HG03280 (cell line): ENCODE data around the gene ESF1.
A peak's percentile ranks its signal among the peaks of the same experiment; 100 is the strongest.
"Not testable (repeated sequence)": the region's sequence is repeated elsewhere in the genome, so short reads cannot be mapped to it uniquely, and the experiment has no call there.

Experiments
- ATAC-seq: cut with Tn5 transposase; IDR thresholded peaks from one replicate; pipeline ENCODE4 v1.9.1; 2021; ENCODE audit warnings: mild to moderate bottlenecking, moderate library complexity; ENCODE audit not compliant: unreplicated experiment

ESF1 gene

DNA sequence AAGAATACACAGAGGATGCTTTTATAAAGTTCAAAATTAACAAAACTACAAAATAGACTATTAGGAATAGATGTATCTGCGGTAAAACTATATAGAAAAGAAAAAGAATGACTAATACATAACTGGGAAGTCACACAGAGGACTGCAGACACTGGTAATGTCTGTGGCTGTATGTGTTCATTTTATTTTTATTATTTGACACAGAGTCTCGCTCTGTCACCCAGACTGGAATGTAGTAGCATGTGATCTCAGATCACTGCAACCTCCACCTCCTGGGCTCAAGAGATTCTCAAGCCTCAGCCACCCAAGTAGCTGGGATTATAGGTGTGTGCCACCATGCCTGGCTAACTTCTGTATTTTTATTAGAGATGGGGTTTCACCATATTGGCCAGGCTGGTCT, 38.9 kb downstream of the ESF1 start:
- ATAC-seq, result no peak

DNA sequence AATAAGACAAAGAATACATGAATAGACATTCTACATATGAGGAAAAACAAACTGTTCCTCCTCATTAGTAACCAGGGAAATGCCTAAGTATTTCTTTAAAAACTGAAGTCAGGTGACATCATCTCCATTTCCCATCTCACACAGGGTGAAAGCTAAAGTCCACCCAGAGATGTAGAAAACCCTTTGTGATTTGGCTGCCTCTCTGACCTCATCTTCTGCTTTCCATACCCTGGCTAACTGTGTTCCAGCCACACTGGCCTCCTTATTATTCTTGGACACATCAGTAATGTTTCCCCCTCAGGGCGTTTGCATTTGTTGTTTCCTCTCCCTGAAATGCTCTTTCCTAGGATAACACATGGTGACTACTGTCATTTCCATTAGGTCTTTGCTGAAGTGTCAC, 40.4 kb downstream of the ESF1 start:
- no peak for ATAC-seq

DNA sequence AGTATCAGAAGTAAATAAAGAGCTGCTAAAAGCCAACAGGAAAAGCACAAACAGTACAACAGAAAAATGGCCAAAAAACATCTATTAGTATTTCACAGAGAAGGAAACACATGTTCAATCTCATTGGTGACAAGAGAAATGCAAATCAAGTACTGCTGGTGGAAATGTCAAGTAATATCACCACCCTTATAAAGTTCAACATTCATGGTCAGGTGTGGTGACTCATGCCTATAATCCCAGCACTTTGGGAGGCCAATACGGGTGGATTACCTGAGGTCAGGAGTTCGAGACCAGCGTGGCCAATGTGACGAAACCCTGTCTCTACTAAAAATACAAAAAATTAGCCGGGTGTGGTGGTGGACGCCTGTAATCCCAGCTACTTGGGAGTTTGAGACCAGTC, 42.8 kb downstream of the ESF1 start:
- ATAC-seq, result no peak

DNA sequence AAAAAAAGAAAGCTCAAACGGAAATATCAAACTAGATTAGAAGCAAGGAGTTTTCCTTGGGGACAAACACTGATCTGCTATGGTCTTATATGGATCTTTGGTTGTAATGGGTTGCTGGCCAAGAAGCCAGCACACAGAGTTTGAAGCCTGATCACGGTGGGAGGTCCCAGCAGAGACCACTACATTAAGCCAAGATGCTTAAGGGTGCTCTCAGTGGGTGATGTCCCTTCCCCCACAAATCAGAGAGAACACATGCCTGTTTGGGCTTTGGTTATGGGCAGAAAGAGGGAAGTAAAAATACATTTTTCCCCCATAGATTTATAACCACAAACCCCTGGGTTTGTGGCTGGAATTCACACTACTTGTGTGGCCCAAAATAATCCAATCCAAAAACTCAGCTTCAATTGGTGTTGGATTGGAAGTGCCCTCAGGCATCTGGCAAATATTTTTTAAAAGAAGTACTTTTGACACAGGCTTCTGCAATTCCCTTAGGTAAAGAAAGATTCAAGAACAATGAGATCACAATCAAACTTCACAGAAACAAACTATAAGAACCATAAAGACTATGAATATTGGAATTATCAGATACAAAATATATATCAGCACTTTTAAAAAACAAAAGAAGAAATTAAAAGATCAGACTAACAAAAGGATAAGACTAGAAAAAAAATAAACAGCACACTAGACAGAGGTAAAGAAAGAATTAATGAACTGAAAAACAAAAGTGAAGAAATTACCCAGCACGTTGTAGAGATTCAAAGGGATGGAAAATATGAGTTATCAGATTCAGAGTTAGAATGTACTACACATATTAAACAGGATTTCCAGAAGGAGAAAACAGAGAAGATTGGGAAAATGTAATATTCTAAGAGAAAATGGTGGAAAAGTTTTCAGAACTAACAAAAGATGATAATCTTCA, 44.7 kb downstream of the ESF1 start:
- no peak for ATAC-seq

DNA sequence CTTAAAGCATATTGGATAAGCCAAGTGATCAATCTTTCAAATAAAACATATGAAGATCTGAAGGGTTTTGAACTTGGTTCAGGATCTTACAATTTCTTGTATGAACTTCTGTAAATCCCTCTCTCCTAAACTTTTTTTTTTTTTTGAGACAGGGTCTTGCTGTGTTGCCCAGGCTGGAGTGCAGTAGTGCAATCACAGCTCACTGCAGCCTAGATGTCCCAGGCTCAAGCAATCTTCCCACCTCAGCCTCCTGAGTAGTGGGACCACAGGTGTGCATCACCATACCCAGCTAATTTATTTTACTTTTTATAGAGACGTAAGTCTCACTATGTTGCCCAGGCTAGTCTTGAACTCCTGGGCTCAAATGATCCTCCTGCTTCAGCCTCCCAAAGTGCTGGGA, 46.5 kb downstream of the ESF1 start:
- ATAC-seq, result not testable (repeated sequence)

DNA sequence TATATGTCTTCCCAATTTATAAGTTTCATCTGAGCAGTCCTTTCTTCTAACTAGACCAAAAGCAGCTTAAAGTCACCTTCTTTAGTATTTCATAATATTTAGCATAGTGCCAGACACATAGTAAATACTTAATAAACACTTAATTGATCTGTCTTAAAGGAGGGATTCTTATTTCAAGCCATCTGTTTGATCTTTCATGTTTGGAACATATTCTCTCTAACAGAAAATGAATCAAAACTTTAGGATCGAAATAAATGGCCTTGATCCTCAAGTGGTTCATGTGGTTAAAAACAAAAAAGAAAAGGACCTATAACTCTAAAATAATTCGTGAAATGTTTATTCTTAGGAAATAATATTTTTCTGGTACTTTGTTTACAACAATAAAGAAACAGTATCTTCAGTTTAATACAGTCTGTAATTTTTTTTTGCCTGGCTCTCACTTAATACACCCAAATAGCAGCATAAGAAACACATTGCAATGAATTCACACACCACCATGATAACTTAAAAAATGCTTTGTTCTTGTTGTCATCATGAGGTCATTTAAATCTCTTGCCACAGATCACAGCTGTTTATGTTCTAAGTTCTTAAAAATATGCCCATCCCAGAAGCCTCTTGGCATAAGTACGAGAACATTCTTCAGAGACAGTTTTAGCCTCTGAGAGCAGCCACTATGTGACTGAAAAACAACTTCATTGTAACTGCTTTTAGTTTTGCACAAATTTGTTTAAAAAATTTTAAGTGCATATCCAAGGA, 48.1 kb downstream of the ESF1 start:
- ATAC-seq, result no peak

DNA sequence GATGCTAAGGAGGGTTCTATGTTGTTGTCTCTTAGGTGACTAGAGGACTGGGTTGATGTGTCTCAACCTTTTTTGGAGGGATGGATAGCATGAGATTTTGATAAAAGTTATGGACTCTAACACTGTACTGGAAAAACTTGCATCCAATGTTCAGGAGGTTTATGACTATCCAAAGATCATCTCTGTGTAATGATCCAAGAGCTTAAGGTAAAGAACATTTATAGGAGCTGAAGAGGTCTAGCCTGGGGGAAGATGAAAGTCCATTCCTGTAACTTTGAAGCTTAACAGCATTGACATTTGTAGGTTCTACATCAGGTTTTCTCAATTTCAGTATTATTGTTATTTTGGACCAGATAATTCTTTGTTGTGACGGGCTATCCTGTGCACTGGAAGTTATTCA, 48.9 kb downstream of the ESF1 start:
- no peak for ATAC-seq

DNA sequence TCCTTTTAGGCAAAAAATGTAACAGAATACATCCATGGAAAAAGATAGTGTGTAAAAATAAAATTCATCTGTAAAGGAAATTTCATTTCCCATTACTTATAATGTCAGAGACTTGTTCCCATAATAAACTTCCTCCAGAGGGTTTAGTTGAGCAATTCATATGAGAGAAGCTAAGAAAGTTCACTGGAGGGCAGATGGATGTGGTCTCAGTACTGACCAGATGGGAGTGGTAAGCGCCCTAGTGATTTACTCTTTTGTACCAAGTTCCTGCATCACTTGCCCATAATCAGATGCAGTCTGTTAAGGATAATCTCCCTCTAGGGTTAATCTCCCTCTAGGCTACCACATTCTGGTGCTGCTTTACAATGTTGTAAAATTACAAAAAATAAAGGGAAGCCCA, 61.7 kb downstream of the ESF1 start:
- no peak for ATAC-seq

DNA sequence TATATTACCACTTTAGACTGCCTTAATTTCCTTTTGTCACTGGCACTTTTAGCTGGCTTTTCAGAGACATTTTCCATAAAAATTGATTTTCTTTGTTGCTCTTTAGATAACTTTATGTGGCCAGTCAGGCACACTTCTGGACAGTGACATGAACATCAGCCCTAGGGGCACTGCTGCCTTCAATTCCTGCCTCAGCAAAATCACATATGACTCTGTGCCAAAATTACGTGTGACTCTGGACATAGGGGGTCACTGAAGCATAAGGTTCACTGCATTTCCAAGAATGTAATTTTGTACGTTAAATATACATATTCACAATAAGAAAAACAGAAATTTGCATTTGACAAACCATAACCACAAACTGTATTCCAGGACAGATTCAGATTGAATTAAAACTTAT, 66.5 kb downstream of the ESF1 start:
- peak; percentile 45 for ATAC-seq

DNA sequence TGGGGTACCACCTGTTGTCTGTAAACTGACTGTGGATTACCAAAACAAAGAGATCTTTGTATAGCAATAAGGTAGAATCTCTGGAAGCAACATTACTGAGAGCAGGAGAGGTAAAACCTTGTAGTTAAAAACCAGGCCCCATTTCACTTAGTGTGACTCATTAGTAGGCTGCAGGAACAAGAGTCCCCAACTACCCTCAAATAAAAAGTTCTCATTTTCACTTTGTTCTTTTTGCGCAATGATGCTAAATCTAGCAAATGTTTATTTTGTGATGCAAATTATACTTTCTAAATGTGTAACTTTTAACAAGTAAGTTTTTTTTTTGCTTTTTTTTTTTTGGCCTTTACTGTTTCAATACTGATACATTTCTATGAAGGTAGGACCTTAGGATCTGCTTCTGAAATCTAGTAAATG, 67.1 kb downstream of the ESF1 start:
- peak; percentile 92 for ATAC-seq

DNA sequence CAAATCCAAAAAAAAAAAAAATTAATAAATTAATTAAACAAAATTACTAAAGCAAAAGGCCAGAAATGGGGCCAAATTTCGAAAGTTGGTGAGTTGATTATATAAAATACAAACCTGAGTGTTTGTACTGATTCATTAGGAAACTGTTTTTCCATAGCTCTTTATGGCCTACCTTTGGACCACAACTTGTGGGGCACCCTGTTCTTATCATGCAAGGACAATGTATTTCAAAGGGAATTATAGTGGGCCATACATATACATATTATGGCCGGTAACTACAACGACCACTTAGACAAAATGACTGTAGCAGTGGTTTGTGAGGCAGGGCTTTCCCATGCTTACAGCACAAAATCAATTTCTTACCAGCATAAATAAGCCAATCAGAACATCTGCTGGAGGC, 69.5 kb downstream of the ESF1 start:
- ATAC-seq, result no peak

DNA sequence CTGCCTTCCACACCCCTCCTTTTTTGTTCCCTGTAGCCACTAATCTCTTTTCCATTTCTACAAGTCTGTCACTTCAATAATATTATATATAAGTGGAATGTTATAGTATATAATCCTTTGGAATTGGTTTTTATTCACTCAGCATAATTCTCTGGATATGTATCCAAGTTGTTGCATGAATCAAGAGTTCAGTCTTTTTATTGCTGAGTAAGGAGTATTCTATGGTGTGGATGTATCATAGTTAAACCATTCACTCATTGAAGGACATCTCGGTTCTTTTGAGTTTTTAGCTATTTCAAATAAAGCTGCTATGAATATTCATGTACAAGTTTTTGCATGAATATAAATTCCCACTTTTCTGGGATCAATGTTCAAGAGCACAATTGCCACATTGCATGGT, 76.5 kb downstream of the ESF1 start:
- ATAC-seq, result no peak

DNA sequence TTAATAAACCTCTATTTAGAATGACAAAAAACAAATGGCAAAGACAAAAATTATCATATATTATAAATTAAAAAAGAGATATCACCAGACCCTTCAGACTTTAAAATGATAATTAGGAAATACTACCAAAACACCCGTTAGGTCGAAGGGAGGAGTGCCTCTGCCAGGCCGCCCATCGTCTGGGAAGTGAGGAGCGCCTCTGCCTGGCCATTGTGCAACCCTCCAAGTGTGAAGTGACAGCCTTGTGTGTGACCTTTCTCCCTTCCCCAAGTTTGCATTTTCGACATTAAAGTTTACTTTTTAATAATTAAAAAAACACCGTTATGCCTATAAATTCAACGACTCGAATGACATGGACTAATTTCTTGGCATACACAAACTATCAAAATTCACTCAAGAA, 81.5 kb downstream of the ESF1 start:
- ATAC-seq, result no peak

DNA sequence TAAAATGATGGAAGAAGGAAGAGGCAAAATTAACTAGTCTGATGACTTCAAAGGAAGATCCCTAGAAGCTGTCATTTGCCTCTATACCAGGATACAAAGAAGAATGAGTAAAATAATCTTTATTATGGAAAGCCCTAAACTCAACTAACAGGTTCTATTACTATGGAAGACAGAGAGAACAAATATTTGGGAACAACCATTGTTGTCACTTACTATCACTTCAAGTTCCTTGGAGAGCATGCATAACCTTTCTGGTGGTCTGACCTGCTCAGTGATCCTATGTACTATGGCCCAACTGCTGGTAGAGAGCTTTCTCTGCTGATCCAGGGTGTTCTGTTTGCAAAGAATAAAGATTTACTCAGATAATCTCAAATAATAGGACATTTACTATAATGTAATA, 83.2 kb downstream of the ESF1 start:
- no peak for ATAC-seq

DNA sequence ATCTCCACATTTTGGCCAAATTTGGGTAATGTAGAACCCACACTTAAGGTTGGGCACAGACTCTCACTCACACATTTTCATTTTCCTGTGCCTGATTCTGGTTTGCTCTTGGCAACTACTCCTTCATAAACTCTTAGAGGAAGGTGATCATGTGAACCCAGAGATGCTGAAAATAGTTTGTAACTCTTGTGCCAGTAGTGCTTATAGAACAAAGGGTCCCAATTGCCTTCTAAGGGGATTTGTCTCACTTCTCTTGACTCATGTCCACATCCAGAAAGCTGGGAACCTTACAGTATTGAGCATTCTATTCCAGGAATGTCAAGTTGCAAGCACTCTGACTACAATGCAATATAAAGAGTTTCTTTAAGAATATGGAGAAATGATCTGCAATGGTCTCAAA, 84.0 kb downstream of the ESF1 start:
- ATAC-seq, result no peak

DNA sequence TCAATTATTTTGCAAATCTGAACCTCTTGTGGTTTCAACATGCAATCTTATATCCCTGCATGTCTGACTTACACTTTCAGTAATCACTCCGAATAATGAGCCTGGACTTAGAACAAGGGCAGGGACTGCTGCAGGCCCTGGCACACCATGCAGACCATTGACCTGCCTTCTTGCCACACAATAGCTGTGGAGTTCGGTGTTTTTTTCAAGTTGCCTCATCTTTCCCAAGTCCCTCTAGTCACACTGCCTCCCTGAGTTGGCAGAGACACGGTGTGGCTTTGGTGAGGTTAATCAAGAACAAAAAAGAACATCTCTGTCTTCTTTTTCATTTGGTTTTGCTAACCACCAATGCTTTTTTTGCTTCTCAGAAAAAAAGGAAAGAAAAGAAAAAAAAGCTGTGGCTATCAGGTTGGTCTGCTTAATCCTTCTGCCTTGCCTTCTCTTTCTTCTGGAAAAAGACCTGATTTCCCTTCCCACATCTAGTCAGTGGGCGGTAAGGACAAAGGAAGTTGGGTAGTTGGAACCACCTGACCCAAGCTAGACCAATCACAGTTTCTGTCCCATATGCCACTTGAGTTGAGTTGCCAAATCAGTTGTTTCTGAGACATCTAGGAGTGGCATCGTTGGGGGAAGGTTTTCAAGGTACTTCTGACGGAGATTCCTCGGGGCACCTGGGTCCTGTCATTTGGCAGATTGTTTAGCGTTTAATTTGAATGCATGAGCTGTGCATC, 90.1 kb downstream of the ESF1 start:
- no peak for ATAC-seq

DNA sequence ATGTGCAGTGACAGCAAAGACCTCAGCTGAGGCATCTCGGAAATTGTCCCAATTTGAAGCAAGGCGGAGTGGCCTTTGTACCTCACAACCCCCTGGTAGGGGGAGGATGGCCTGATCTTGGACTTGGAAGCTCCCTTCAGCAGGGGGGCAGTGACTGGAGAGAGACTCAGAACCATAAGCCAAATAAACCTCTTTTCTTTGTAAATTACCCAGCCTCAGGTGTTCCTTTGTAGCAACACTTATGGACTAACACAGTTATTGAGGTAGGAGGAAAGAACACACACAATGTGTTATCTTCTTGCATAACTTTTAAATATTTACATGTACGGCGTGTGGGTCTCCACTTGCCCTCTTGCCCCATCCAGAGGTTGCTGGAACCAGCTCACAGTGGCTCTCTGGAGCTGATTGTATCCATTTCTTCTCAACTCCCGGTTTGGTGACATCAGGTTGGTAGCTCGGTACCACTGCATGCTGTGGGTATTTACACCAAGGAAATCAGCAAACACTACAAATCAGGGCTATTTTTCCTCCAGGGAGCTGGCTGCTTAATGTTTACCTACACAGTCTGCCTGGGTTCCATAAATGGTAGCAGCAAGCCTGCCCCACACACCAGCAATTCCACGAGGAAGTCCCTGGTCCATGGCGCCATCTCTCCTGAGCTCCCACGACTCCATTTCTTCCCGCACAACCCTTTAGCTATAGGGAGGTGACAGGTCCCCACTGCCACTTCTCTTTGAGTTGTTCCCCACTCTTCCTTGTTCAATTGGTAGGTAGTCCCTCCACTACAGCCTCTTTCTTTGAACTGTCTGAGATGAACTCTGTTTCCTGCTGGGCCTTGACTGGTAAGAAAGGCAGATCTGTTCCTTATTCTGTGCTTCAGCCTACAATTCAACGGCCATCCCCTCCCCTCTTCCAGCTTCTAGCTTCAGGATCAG, 91.7 kb downstream of the ESF1 start:
- ATAC-seq, result no peak

DNA sequence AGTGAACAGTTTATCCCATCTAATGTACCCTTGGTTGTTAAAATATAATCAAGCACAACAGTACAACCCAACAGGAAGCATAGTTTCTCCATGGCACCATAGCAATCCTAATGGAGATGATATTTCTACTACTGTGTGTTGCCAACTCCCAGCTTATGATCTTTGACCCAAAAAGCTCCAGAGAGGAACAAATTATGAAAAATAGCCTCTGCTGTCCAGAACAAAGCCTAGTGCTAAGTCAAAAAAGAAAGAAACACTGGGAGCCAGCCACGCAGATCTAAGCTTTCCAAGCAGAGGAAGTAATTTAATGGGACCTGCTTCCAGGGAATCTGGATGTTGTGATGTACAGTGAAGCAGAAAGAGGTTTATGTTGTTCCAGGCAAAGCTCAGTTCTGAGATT, 93.8 kb downstream of the ESF1 start:
- no peak for ATAC-seq

DNA sequence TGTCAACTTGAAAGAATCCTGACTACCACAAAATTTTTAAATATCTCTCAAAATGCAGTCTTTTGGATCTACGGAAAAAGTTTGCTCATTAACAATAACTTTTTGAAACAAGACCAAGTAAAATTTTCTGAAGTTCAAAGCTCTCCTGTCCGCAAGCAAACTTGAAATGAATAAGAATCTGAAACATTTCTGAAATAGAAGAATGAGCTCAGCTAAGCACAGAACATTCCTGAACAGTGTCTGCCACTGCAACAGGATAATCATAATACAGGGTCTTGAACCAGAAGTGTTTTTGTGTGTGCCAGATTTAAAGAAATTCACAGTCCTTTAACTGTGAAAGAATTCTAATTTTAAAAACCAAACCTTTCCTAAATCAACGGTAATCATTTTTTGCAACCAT, 96.9 kb downstream of the ESF1 start:
- no peak for ATAC-seq

DNA sequence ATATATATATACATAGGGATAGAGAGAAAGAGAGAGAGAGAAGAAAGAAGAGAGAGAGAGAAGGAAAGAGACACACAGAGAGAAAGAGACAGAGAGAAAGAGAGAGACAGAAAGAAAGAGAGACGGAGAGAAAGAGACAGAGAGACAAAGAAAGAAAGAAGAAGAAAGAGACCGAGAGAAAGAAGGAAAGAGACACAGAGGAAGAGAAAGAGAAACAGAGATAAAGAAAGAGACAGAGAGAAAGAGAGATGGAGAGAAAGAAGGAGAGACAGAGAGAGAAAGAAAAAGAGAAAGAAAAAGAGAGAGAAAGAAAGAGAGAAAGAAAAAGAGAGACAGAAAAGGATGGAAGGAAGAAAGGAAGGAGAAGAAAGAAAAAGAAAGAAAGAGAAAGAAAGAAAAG, 99.1 kb downstream of the ESF1 start:
- no peak for ATAC-seq
